A673 (cell line): ENCODE data around the gene SHISAL1.

ENCODE experiments used
- CTCF ChIP-seq: fragments of 300-800, 200-600 bp; sonication (generic); conservative IDR thresholded peaks from 2 replicates; pipeline ENCODE4 v1.5.1; 2017; ENCODE audit warnings: low read depth, mild to moderate bottlenecking, antibody characterized with exemption, low read length, moderate library complexity, mixed read lengths
- EZH2 ChIP-seq: fragments of 200-600 bp; sonication (generic); IDR thresholded peaks from 2 replicates; pipeline ENCODE4 v1.6.1; 2017; ENCODE audit warnings: borderline replicate concordance, low read depth, mild to moderate bottlenecking, mixed read lengths, antibody characterized with exemption, low read length; ENCODE audit not compliant: poor library complexity, severe bottlenecking

- TF ChIP-seq CTCF (no peak), EZH2 (no peak)
Observed at GRCh38 chr22:44354288-44354687, 41.5 kb upstream of the SHISAL1 start.
